Astrocyte (in vitro differentiated cells and primary cell): ENCODE measurements around the gene AVPR2.

Source experiments
- CTCF ChIP-seq: IDR thresholded peaks from 2 replicates; pipeline ENCODE4 v1.5.1; 2011; ENCODE audit warnings: low read depth, mild to moderate bottlenecking, inconsistent platforms, low read length, moderate library complexity; ENCODE audit not compliant: insufficient read depth
- EZH2 ChIP-seq: IDR thresholded peaks from 2 replicates; pipeline ENCODE4 v1.6.1; 2012; ENCODE audit warnings: mild to moderate bottlenecking, low read length, inconsistent platforms; ENCODE audit not compliant: insufficient read depth

GRCh38 chrX:153919281-153919680 lies 14.8 kb downstream of the AVPR2 start:
- TF ChIP-seq CTCF = no peak
- TF ChIP-seq EZH2 = no peak
